ENCODE results near the gene IFIH1.

The IFIH1 gene

DNA sequence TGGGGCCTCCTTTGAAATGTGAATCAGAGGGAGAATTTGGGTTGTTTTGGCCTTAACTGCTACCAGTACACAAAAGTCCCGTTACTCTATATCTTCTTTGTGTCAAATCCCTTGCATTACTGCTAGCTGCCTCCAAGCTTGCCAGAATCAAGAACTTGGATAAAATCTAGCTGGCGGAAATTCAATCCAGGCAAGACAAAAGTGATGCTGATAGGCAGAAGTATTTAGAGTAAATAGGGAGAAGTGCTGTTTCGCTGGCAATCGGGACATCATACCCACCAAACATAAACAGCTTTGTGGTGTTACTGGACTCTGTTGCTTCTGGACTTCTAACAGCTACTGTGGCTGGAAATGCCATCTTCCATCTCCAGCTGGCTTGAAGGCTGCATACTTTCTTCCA, 2.5 kb downstream of the IFIH1 start:
- H3K27me3 ChIP-seq (ENCODE audit: insufficient read depth, poor library complexity, severe bottlenecking): no peaks in the 10 kb centered on the region
- no peak overlapping the region for H3K4me3 ChIP-seq (ENCODE audit: severe bottlenecking)
- no peaks in the 10 kb centered on the region for H3K9me3 ChIP-seq (ENCODE audit: severe bottlenecking)
- H3K27ac ChIP-seq (ENCODE audit: poor library complexity, severe bottlenecking): no peak overlapping the region
- peaks cover 10% of the 10 kb centered on the region for H3K4me1 ChIP-seq (ENCODE audit: insufficient read depth, poor library complexity, severe bottlenecking)
- DNase-seq (ENCODE audit: low spot score): no peak
- H3K36me3 ChIP-seq (ENCODE audit: low read depth): no peaks in the 10 kb centered on the region
- no peak for TF ChIP-seq CTCF (IDR thresholded peaks at IDR 0.05; ENCODE audit: poor library complexity, severe bottlenecking)
- no peak for ATAC-seq (ENCODE audit: low read depth)

GRCh38 chr2:162312853-162313252, 5.6 kb downstream of the IFIH1 start:
- H3K27ac ChIP-seq (ENCODE audit: poor library complexity, severe bottlenecking): no peak overlapping the region
- TF ChIP-seq CTCF (IDR thresholded peaks at IDR 0.05; ENCODE audit: poor library complexity, severe bottlenecking): no peak
- no peak overlapping the region for H3K4me3 ChIP-seq (ENCODE audit: severe bottlenecking)
- H3K4me1 ChIP-seq (ENCODE audit: insufficient read depth, poor library complexity, severe bottlenecking): no peaks in the 10 kb centered on the region
- DNase-seq (ENCODE audit: low spot score): no peak
- H3K9me3 ChIP-seq (ENCODE audit: severe bottlenecking): no peaks in the 10 kb centered on the region
- ATAC-seq (ENCODE audit: low read depth): no peak
- H3K27me3 ChIP-seq (ENCODE audit: insufficient read depth, poor library complexity, severe bottlenecking): no peaks in the 10 kb centered on the region
- H3K36me3 ChIP-seq (ENCODE audit: low read depth): peaks cover 15% of the 10 kb centered on the region; the same call in 1 of the 2 replicates

- no peak for TF ChIP-seq CTCF (IDR thresholded peaks at IDR 0.05; ENCODE audit: poor library complexity, severe bottlenecking)
- H3K9me3 ChIP-seq (ENCODE audit: severe bottlenecking): no peaks in the 10 kb centered on the region
- DNase-seq (ENCODE audit: low spot score) (no peak), ATAC-seq (ENCODE audit: low read depth) (0 out of 3 replicates have a peak, but pooled peaks have one; percentile 40)
- no peaks in the 10 kb centered on the region for H3K27me3 ChIP-seq (ENCODE audit: insufficient read depth, poor library complexity, severe bottlenecking)
- no peak overlapping the region for H3K4me3 ChIP-seq (ENCODE audit: severe bottlenecking)
- H3K27ac ChIP-seq (ENCODE audit: poor library complexity, severe bottlenecking): no peak overlapping the region
- peaks cover 3% of the 10 kb centered on the region for H3K4me1 ChIP-seq (ENCODE audit: insufficient read depth, poor library complexity, severe bottlenecking)
- H3K36me3 ChIP-seq (ENCODE audit: low read depth): peaks cover 15% of the 10 kb centered on the region
These were observed 9.6 kb downstream of the IFIH1 start for GRCh38 chr2:162308747-162309503.

GRCh38 chr2:162305901-162306300, 12.6 kb downstream of the IFIH1 start:
- TF ChIP-seq CTCF (IDR thresholded peaks at IDR 0.05; ENCODE audit: poor library complexity, severe bottlenecking): no peak
- Histone ChIP-seq H3K4me1 (ENCODE audit: insufficient read depth, poor library complexity, severe bottlenecking) (peaks cover 5% of the 10 kb centered on the region), H3K9me3 (ENCODE audit: severe bottlenecking) (no peaks in the 10 kb centered on the region), H3K4me3 (ENCODE audit: severe bottlenecking) (no peak overlapping the region), H3K36me3 (ENCODE audit: low read depth) (peaks cover 15% of the 10 kb centered on the region), H3K27me3 (ENCODE audit: insufficient read depth, poor library complexity, severe bottlenecking) (no peaks in the 10 kb centered on the region), H3K27ac (ENCODE audit: poor library complexity, severe bottlenecking) (no peak overlapping the region)
- no peak for DNase-seq (ENCODE audit: low spot score)
- no peak for ATAC-seq (ENCODE audit: low read depth)

DNA sequence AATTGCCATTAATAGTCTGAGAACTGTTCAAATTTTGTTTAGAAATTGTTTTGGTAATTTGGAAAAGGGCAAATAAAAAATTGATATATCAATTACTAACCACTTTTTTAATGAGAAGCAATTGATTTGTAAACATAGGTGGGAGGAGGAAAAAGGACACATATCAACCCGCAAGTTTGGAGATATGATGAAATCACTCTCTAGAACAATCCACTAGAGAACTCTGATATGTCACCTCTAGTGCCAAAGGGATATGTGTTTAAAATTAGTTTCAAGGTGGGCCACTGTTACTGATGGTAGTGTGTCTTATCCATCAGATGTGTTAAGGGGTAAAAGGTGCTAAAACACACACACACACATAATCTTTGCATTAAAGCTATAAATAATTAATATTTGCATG, 16.6 kb downstream of the IFIH1 start:
- no peak for DNase-seq (ENCODE audit: low spot score)
- Histone ChIP-seq H3K4me1 (ENCODE audit: insufficient read depth, poor library complexity, severe bottlenecking) (peaks cover 14% of the 10 kb centered on the region), H3K4me3 (ENCODE audit: severe bottlenecking) (no peak overlapping the region), H3K9me3 (ENCODE audit: severe bottlenecking) (no peaks in the 10 kb centered on the region), H3K27me3 (ENCODE audit: insufficient read depth, poor library complexity, severe bottlenecking) (no peaks in the 10 kb centered on the region), H3K36me3 (ENCODE audit: low read depth) (no peaks in the 10 kb centered on the region; the same call in 1 of the 2 replicates), H3K27ac (ENCODE audit: poor library complexity, severe bottlenecking) (no peak overlapping the region)
- ATAC-seq (ENCODE audit: low read depth): no peak
- no peak for TF ChIP-seq CTCF (IDR thresholded peaks at IDR 0.05; ENCODE audit: poor library complexity, severe bottlenecking)
